ENCODE data around the gene TSGA10IP. TPM values are rescaled to one million over a fixed set of nuclear protein-coding genes. Genes with fewer than 3 reads are reported as not detected.
"Not testable (repeated sequence)": the region's sequence is repeated elsewhere in the genome, so short reads cannot be mapped to it uniquely, and the experiment has no call there.

The TSGA10IP gene
- total and polyA plus RNA-seq, 2 donors: 0.09 TPM; not detected in 1

GRCh38 chr11:65945941-65946558 lies 770 bp downstream of the TSGA10IP start:
- Histone ChIP-seq H3K36me3 (ENCODE audit: insufficient read depth) (no peaks in the 10 kb centered on the region), H3K4me1 (ENCODE audit: insufficient read depth) (no peaks in the 10 kb centered on the region), H3K4me3 (ENCODE audit: low read depth, low read length) (no peak overlapping the region), H3K27ac (ENCODE audit: low read depth) (no peak overlapping the region)
- DNase-seq (ENCODE audit: extremely low spot score): no peak
- WGBS: 80% methylated on average over 11 of the region's 11 CpGs

- no peaks in the 10 kb centered on the region for H3K4me1 ChIP-seq (ENCODE audit: insufficient read depth)
- no peak overlapping the region for H3K4me3 ChIP-seq (ENCODE audit: low read depth, low read length)
- 86% methylated on average over 4 of the region's 4 CpGs for WGBS
- H3K36me3 ChIP-seq (ENCODE audit: insufficient read depth): no peaks in the 10 kb centered on the region
- no peak for DNase-seq (ENCODE audit: extremely low spot score)
- no peak overlapping the region for H3K27ac ChIP-seq (ENCODE audit: low read depth)
These were observed 1.4 kb downstream of the TSGA10IP start for GRCh38 chr11:65946655-65947054.

GRCh38 chr11:65947133-65947532 lies 1.9 kb downstream of the TSGA10IP start:
- H3K4me1 ChIP-seq (ENCODE audit: insufficient read depth): no peaks in the 10 kb centered on the region
- H3K27ac ChIP-seq (ENCODE audit: low read depth): no peak overlapping the region
- 46% methylated on average over 13 of the region's 13 CpGs for WGBS
- no peak for DNase-seq (ENCODE audit: extremely low spot score)
- no peaks in the 10 kb centered on the region for H3K36me3 ChIP-seq (ENCODE audit: insufficient read depth)
- H3K4me3 ChIP-seq (ENCODE audit: low read depth, low read length): no peak overlapping the region

- WGBS: 83% methylated on average over 12 of the region's 12 CpGs
- H3K36me3 ChIP-seq (ENCODE audit: insufficient read depth): no peaks in the 10 kb centered on the region
- H3K27ac ChIP-seq (ENCODE audit: low read depth): no peak overlapping the region
- H3K4me3 ChIP-seq (ENCODE audit: low read depth, low read length): no peak overlapping the region
- no peaks in the 10 kb centered on the region for H3K4me1 ChIP-seq (ENCODE audit: insufficient read depth)
- no peak for DNase-seq (ENCODE audit: extremely low spot score)
These were observed 2.4 kb downstream of the TSGA10IP start for GRCh38 chr11:65947603-65948125.

- not testable (repeated sequence) for H3K27ac ChIP-seq (ENCODE audit: low read depth); DNase-seq (ENCODE audit: extremely low spot score); H3K4me1 ChIP-seq (ENCODE audit: insufficient read depth); H3K36me3 ChIP-seq (ENCODE audit: insufficient read depth); H3K4me3 ChIP-seq (ENCODE audit: low read depth, low read length)
- 93% methylated on average over 5 of the region's 5 CpGs for WGBS
These were observed 5.4 kb downstream of the TSGA10IP start for GRCh38 chr11:65950711-65951110.

GRCh38 chr11:65951641-65952040 lies 6.4 kb downstream of the TSGA10IP start:
- H3K36me3 ChIP-seq (ENCODE audit: insufficient read depth); DNase-seq (ENCODE audit: extremely low spot score); H3K27ac ChIP-seq (ENCODE audit: low read depth); H3K4me3 ChIP-seq (ENCODE audit: low read depth, low read length); H3K4me1 ChIP-seq (ENCODE audit: insufficient read depth): not testable (repeated sequence)
- 54% methylated on average over 3 of the region's 3 CpGs for WGBS

GRCh38 chr11:65952052-65952521 lies 6.8 kb downstream of the TSGA10IP start:
- H3K36me3 ChIP-seq (ENCODE audit: insufficient read depth): no peaks in the 10 kb centered on the region
- H3K27ac ChIP-seq (ENCODE audit: low read depth): no peak overlapping the region
- 61% methylated on average over 6 of the region's 6 CpGs for WGBS
- H3K4me3 ChIP-seq (ENCODE audit: low read depth, low read length): no peak overlapping the region
- no peaks in the 10 kb centered on the region for H3K4me1 ChIP-seq (ENCODE audit: insufficient read depth)
- DNase-seq (ENCODE audit: extremely low spot score): no peak

GRCh38 chr11:65953471-65953870 lies 8.2 kb downstream of the TSGA10IP start:
- Histone ChIP-seq H3K27ac (ENCODE audit: low read depth) (no peak overlapping the region), H3K36me3 (ENCODE audit: insufficient read depth) (no peaks in the 10 kb centered on the region), H3K4me3 (ENCODE audit: low read depth, low read length) (no peak overlapping the region), H3K4me1 (ENCODE audit: insufficient read depth) (no peaks in the 10 kb centered on the region)
- WGBS: 89% methylated on average over 20 of the region's 20 CpGs
- no peak for DNase-seq (ENCODE audit: extremely low spot score)

- Histone ChIP-seq H3K27ac (ENCODE audit: low read depth) (no peak overlapping the region), H3K36me3 (ENCODE audit: insufficient read depth) (no peaks in the 10 kb centered on the region), H3K4me3 (ENCODE audit: low read depth, low read length) (no peak overlapping the region), H3K4me1 (ENCODE audit: insufficient read depth) (no peaks in the 10 kb centered on the region)
- DNase-seq (ENCODE audit: extremely low spot score): peak; percentile 17
- 69% methylated on average over 8 of the region's 8 CpGs for WGBS
These were observed 9.5 kb downstream of the TSGA10IP start for GRCh38 chr11:65954771-65955170.

- peaks cover 2% of the 10 kb centered on the region for H3K4me1 ChIP-seq (ENCODE audit: insufficient read depth)
- no peak for DNase-seq (ENCODE audit: extremely low spot score)
- 46% methylated on average over 4 of the region's 4 CpGs for WGBS
These were observed 13.0 kb downstream of the TSGA10IP start for GRCh38 chr11:65958291-65958690.

GRCh38 chr11:65958774-65959420 lies 13.6 kb downstream of the TSGA10IP start:
- Histone ChIP-seq H3K27ac (ENCODE audit: low read depth) (no peak overlapping the region), H3K36me3 (ENCODE audit: insufficient read depth) (no peaks in the 10 kb centered on the region), H3K4me3 (ENCODE audit: low read depth, low read length) (no peak overlapping the region), H3K4me1 (ENCODE audit: insufficient read depth) (peaks cover 2% of the 10 kb centered on the region)
- DNase-seq (ENCODE audit: extremely low spot score): no peak
- WGBS: 62% methylated on average over 17 of the region's 17 CpGs

More at GRCh38 chr11:65958291-65958690, 13.0 kb downstream of the TSGA10IP start:
- Histone ChIP-seq H3K4me3 (ENCODE audit: low read depth, low read length) (no peak overlapping the region), H3K36me3 (ENCODE audit: insufficient read depth) (no peaks in the 10 kb centered on the region), H3K27ac (ENCODE audit: low read depth) (no peak overlapping the region)

GRCh38 chr11:65960824-65961266 lies 15.6 kb downstream of the TSGA10IP start:
- WGBS: 50% methylated on average over 16 of the region's 16 CpGs
- Histone ChIP-seq H3K36me3 (ENCODE audit: insufficient read depth) (peaks cover 5% of the 10 kb centered on the region), H3K27ac (ENCODE audit: low read depth) (peak overlapping the region; percentile 86), H3K4me3 (ENCODE audit: low read depth, low read length) (peak overlapping the region; percentile 97), H3K4me1 (ENCODE audit: insufficient read depth) (peaks cover 2% of the 10 kb centered on the region)
- DNase-seq (ENCODE audit: extremely low spot score): no peak

- peaks cover 7% of the 10 kb centered on the region for H3K36me3 ChIP-seq (ENCODE audit: insufficient read depth)
- WGBS: under 1% methylated on average over 97 of the region's 97 CpGs
- peak within 1 kb of the TSS; percentile 86 for H3K27ac ChIP-seq (ENCODE audit: low read depth)
- peaks cover 2% of the 10 kb centered on the region for H3K4me1 ChIP-seq (ENCODE audit: insufficient read depth)
- peak; percentile 98 for DNase-seq (ENCODE audit: extremely low spot score)
- H3K4me3 ChIP-seq (ENCODE audit: low read depth, low read length): peak within 1 kb of the TSS; percentile 97
These were observed 16.2 kb downstream of the TSGA10IP start, which contains the start of gene SART1 for GRCh38 chr11:65961267-65962140. SART1 (plus strand) TSS chr11:65961734; CDS start chr11:65961781, 47 bp downstream.
